T47D (cell line): ENCODE measurements around the gene DIP2C.

Experiments used
- DNase-seq, 2 experiments: peaks; one replicate each; pipeline versions ENCODE4 v3.0.0 to v3.0.0-alpha.2; 2011 to 2012; ENCODE audit warnings: low read depth in 1 of 2, low spot score in 1 of 2
- JUND ChIP-seq: IDR thresholded peaks from 2 replicates; pipeline ENCODE4 v1.6.1; 2012; ENCODE audit warnings: low read depth
- in situ Hi-C: cut with HindIII; loops from 2 replicates; pipeline ENCODE4 v1.10.0; 2016; ENCODE audit warnings: low sequenced_read_pairs, low pct_unique_long_range_greater_than_20kb

DIP2C gene

GRCh38 chr10:628386-629045 lies 61.0 kb downstream of the DIP2C start:
- DNase-seq: no peak
- in situ Hi-C loops: no loop called here
- TF ChIP-seq JUND: no peak

- in situ Hi-C loops: no loop called here
- DNase-seq: no peak
- TF ChIP-seq JUND: no peak
Observed at GRCh38 chr10:627032-627992, 62.2 kb downstream of the DIP2C start.

GRCh38 chr10:625751-626711 lies 63.4 kb downstream of the DIP2C start:
- TF ChIP-seq JUND: no peak
- no peak for DNase-seq
- in situ Hi-C loops: no loop called here

DNA sequence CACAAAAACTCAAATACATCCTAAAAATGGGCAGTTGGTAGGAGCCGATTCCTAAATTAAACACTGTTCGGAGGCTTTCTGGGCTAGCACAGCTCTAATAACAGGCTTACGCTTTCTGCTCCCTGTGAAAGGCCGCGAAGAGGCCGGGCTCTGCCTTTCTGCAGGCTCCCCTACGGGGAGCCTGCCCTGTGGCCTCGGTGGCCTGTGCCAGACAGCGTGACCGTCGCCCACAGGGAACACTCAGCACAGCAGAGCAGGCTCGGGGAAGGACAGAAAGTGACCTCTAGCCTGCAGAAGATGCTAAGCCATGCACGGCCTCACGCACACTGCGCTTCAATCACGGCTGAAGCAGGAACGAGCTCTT lies 64.2 kb downstream of the DIP2C start:
- in situ Hi-C loops: no loop called here
- no peak for DNase-seq
- no peak for TF ChIP-seq JUND

DNA sequence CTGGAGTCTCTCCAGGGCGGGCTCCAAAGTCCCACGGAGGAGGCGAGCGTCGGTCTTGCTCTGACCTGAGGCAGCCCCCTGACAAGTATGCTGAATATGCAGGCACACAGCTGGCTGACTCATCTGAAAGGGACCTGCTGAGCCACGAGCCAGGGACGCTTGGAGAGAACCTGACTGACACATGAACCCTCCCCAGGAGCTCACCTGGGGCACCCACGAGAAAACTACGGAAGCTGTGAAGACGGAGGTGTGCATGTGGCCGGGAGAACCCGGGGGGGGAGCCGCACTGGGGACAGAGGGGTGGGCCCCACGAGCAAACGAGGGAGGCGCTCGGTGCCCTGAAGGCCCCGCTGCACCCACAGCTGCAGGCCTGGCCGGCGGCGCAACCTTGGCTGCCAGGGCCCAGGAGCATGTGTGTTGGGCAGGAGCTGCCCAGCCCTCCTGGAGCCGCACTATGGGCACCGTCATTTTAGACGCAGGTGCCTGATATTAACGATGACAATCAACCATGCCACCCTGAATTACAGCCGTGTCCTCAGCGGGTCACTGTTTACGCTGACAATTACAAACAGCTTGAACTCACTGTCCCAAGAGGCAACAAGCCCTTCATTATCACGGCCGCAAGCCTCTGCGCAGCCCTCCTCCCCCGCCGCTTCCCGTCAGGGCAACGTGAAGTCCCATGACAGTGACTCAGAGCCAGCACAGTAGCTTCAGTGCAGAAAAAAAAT lies 64.7 kb downstream of the DIP2C start:
- no peak for DNase-seq
- in situ Hi-C loops: no loop called here
- no peak for TF ChIP-seq JUND

GRCh38 chr10:624312-624604 lies 65.2 kb downstream of the DIP2C start:
- TF ChIP-seq JUND: no peak
- in situ Hi-C loops: no loop called here
- no peak for DNase-seq

- in situ Hi-C loops: no loop called here
- no peak for TF ChIP-seq JUND
- DNase-seq: no peak
Observed at GRCh38 chr10:623477-624311, 65.8 kb downstream of the DIP2C start.

DNA sequence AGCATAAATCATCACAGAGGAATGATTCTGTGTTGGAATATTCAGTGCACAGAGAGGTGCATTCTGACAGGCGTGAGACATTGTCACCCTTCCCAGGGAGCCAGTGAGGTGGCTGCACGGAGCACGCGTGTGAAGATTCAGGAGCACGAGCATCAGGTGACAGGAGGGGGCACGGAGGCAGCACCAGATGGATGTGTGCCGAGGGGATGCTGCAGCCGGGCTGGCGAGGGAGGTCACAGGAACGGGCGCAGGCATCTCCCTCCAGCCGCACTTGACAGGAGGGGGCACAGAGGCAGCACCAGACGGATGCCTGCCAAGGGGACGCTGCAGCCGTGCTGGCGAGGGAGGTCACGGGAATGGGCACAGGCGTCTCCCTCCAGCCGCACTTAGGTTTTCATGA lies 66.5 kb downstream of the DIP2C start:
- no peak for DNase-seq
- in situ Hi-C loops: no loop called here
- TF ChIP-seq JUND: no peak

GRCh38 chr10:621981-622740 lies 67.3 kb downstream of the DIP2C start:
- DNase-seq: no peak
- in situ Hi-C loops: no loop called here
- no peak for TF ChIP-seq JUND

DNA sequence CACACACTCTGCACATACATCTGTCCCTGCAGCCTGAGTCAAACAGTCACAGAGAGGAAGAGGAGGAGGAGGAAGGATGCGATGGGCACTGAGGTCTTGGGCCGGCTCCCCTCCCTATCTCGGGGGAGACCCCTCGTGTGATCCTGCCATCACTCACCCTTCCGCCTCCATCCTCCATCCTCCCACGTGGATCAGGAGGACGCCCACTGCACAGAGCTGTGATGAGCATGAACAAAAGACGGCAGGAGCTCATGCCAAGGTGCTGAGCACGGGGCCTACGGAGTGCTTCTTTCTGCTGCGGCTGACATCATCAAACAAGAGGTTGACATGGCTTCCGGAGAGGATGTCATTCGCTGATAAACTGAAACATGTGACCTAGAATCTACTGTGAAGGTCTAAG lies 68.0 kb downstream of the DIP2C start:
- no peak for TF ChIP-seq JUND
- in situ Hi-C loops: no loop called here
- no peak for DNase-seq

- DNase-seq: no peak
- in situ Hi-C loops: no loop called here
- TF ChIP-seq JUND: no peak
Observed at GRCh38 chr10:620971-621370, 68.5 kb downstream of the DIP2C start.
